ENCODE measurements around the gene PDGFA. TPM values are rescaled to one million over a fixed set of nuclear protein-coding genes. Genes with fewer than 3 reads are reported as not detected.

The PDGFA gene
- total and polyA plus RNA-seq, 8 donors = 11.1 to 93.0 (median 41.8) TPM

GRCh38 chr7:562374-562675 lies 42.7 kb upstream of the PDGFA start:
- Histone ChIP-seq H3K36me3 (no peaks in the 10 kb centered on the region), H3K4me3 (no peak overlapping the region), H3K27ac (no peak overlapping the region), H3K4me1 (no peaks in the 10 kb centered on the region), H3K9me3 (no peaks in the 10 kb centered on the region), H3K27me3 (no peaks in the 10 kb centered on the region)
- intact Hi-C loops (cut with DNase I; ENCODE audit: low total_unique reads) = no loop called here
- TF ChIP-seq EP300 (IDR thresholded peaks at IDR 0.05) (no peak), POLR2A (IDR thresholded peaks at IDR 0.05) (no peak), CTCF (IDR thresholded peaks at IDR 0.05) (no peak), POLR2AphosphoS5 (IDR thresholded peaks at IDR 0.05) (no peak)
- WGBS, 5 donors = 81 to 95% (median 89%) methylated on average over 7 of the region's 7 CpGs
- no peak for DNase-seq

- Histone ChIP-seq H3K9me3 (no peaks in the 10 kb centered on the region), H3K4me1 (no peaks in the 10 kb centered on the region), H3K27me3 (no peaks in the 10 kb centered on the region), H3K27ac (no peak overlapping the region), H3K4me3 (no peak overlapping the region), H3K36me3 (no peaks in the 10 kb centered on the region)
- intact Hi-C loops (cut with DNase I; ENCODE audit: low total_unique reads) = no loop called here
- WGBS, 5 donors = 87 to 92% (median 90%) methylated on average over 27 to 44 of the region's 44 CpGs
- TF ChIP-seq CTCF (IDR thresholded peaks at IDR 0.05) (no peak), POLR2AphosphoS5 (IDR thresholded peaks at IDR 0.05) (no peak), POLR2A (IDR thresholded peaks at IDR 0.05) (no peak), EP300 (IDR thresholded peaks at IDR 0.05) (no peak)
- peak in 1 of 2 donors; percentile 64 for DNase-seq
Measured at GRCh38 chr7:561631-562373, 42.2 kb upstream of the PDGFA start.

GRCh38 chr7:560966-561630 lies 41.5 kb upstream of the PDGFA start:
- intact Hi-C loops (cut with DNase I; ENCODE audit: low total_unique reads) = no loop called here
- DNase-seq = no peak

GRCh38 chr7:559396-559705 lies 39.7 kb upstream of the PDGFA start:
- Histone ChIP-seq H3K36me3 (no peaks in the 10 kb centered on the region), H3K4me1 (no peaks in the 10 kb centered on the region), H3K27me3 (no peaks in the 10 kb centered on the region), H3K9me3 (no peaks in the 10 kb centered on the region), H3K27ac (no peak overlapping the region), H3K4me3 (no peak overlapping the region)
- no peak for TF ChIP-seq POLR2AphosphoS5 (IDR thresholded peaks at IDR 0.05)
- TF ChIP-seq CTCF (IDR thresholded peaks at IDR 0.05) = no peak
- TF ChIP-seq POLR2A (IDR thresholded peaks at IDR 0.05) = no peak
- no peak for TF ChIP-seq EP300 (IDR thresholded peaks at IDR 0.05)
- intact Hi-C loops (cut with DNase I; ENCODE audit: low total_unique reads) = no loop called here
- DNase-seq = no peak
- WGBS, 5 donors = 92 to 96% (median 95%) methylated on average over 15 to 21 of the region's 21 CpGs

More at GRCh38 chr7:560966-561630, 41.5 kb upstream of the PDGFA start:
- Histone ChIP-seq H3K27ac (no peak overlapping the region), H3K36me3 (no peaks in the 10 kb centered on the region), H3K4me1 (no peaks in the 10 kb centered on the region), H3K9me3 (no peaks in the 10 kb centered on the region), H3K4me3 (no peak overlapping the region), H3K27me3 (no peaks in the 10 kb centered on the region)
- 90 to 95% (median 93%) methylated on average over 20 to 21 of the region's 21 CpGs for WGBS, 5 donors
- no peak for TF ChIP-seq POLR2A (IDR thresholded peaks at IDR 0.05)
- TF ChIP-seq CTCF (IDR thresholded peaks at IDR 0.05) = no peak
- no peak for TF ChIP-seq POLR2AphosphoS5 (IDR thresholded peaks at IDR 0.05)
- no peak for TF ChIP-seq EP300 (IDR thresholded peaks at IDR 0.05)
